K562 (cell line): ENCODE results near the gene MYMK. TPM values are rescaled to one million over a fixed set of nuclear protein-coding genes. Genes with fewer than 3 reads are reported as not detected.

Source experiments
- CHD7 ChIP-seq: fragments of 200-600 bp; sonication (generic); IDR thresholded peaks from one replicate; pipeline ENCODE4 v1.6.1; 2012; ENCODE audit warnings: mild to moderate bottlenecking, low read depth, low read length, inconsistent platforms
- ZSCAN29 ChIP-seq: fragments of 450-650 bp; IDR thresholded peaks from 2 replicates; pipeline ENCODE4 v1.6.1; 2017
- polyA plus RNA-seq, 8 experiments: library from polyadenylated mRNA; depleted of rRNA in 4 of 8; stranded (reverse) in 5 of 8; unstranded in 3 of 8; fragments of >200 nt; fragmentation: Nextera tagmentation in 2 of 8; fragmentation: Illumina TruSeq in 1 of 8; extraction: Ambion mirVana in 2 of 8; extraction: Trizol in 1 of 8; gene quantifications; 2 replicates each; pipeline versions ENCODE4 v1.2.1 to v1.2.3, GENCODE V29; 2011 to 2014; ENCODE audit warnings: inconsistent platforms in 1 of 8, missing spikeins in 1 of 8
- total RNA-seq, 7 experiments: library from RNA; depleted of rRNA in 6 of 7; stranded (reverse); fragments of >200 nt in 6 of 7; fragmentation: Illumina TruSeq in 2 of 7; extraction: Trizol in 2 of 7; gene quantifications; 2 replicates each; pipeline versions ENCODE4 v1.2.1 to v1.2.3, GENCODE V29; 2011 to 2021; ENCODE audit warnings: low replicate concordance in 1 of 7

The MYMK gene
- total and polyA plus RNA-seq, 9 of the 15 experiments (the other 6 are each of a cell fraction or from before 2014, with no cell fraction given): not detected

GRCh38 chr9:133471551-133472276 lies 53.0 kb downstream of the MYMK start (continued):
- TF ChIP-seq CHD7 (no peak), ZSCAN29 (no peak)
